Heart right ventricle (tissue), 16 donors: ENCODE results near the gene ATP4A. TPM values are rescaled to one million over a fixed set of nuclear protein-coding genes. Genes with fewer than 3 reads are reported as not detected.

Experiments used
- ATAC-seq, 8 donors: fragments of 200-7000 bp; cut with Tn5 transposase; one replicate each; pipeline ENCODE4 v1.9.1; 2020; ENCODE audit warnings: mild to moderate bottlenecking in 8 of 8, moderate library complexity in 8 of 8, moderate number of reproducible peaks in 1 of 8
- DNase-seq, 2 donors: peaks; one replicate each; pipeline ENCODE4 v3.0.0-alpha.2; 2020
- H3K27ac ChIP-seq, 10 donors: fragments of 200-600 bp; sonication (generic) in 2 of 10; one replicate each; pipeline versions ENCODE4 v1.5.0 to v1.8.0; 2020 to 2022; ENCODE audit warnings: mild to moderate bottlenecking in 3 of 10
- H3K27me3 ChIP-seq, 7 donors: fragments of 200-600 bp; one replicate each; pipeline ENCODE4 v1.8.0; 2021 to 2022; ENCODE audit warnings: mild to moderate bottlenecking in 2 of 7
- H3K36me3 ChIP-seq, 9 donors: fragments of 200-600 bp; sonication (generic) in 1 of 9; one replicate each; pipeline versions ENCODE4 v1.5.0 to v1.8.0; 2020 to 2022; ENCODE audit warnings: mild to moderate bottlenecking in 2 of 9
- H3K4me1 ChIP-seq, 9 donors: fragments of 200-600 bp; sonication (generic) in 1 of 9; one replicate each; pipeline versions ENCODE4 v1.5.0 to v1.8.0; 2020 to 2022; ENCODE audit warnings: mild to moderate bottlenecking in 4 of 9
- H3K4me3 ChIP-seq, 10 donors: fragments of 200-600 bp; sonication (generic) in 2 of 10; one replicate each; pipeline versions ENCODE4 v1.5.0 to v1.8.0; 2020 to 2022; ENCODE audit warnings: mild to moderate bottlenecking in 7 of 10, moderate library complexity in 2 of 10
- H3K9me3 ChIP-seq, 11 donors: fragments of 200-600 bp in 10 of 11; sonication (generic) in 2 of 11; one replicate each; pipeline versions ENCODE4 v1.5.0 to v1.8.0; 2013 to 2022; ENCODE audit warnings: mild to moderate bottlenecking in 2 of 11, control low read depth in 1 of 11, moderate library complexity in 1 of 11
- CTCF ChIP-seq, 9 donors: fragments of 200-600 bp; sonication (generic) in 2 of 9; IDR thresholded peaks; one replicate each; pipeline versions ENCODE4 v1.5.0 to v1.8.0; 2021 to 2022; ENCODE audit warnings: antibody characterized with exemption in 9 of 9, mild to moderate bottlenecking in 5 of 9, moderate library complexity in 1 of 9
- WGBS, 2 donors: extraction: QIAGEN DNeasy Blood & Tissue Kit; methylation state at CpG; one replicate each; pipeline ENCODE4 v1.1.7; 2013; ENCODE audit warnings: inconsistent platforms in 1 of 2; 5-methylcytosine and 5-hydroxymethylcytosine counted together
- intact Hi-C, 10 donors: fragments of 100-400 bp; cut with DNase I; formaldehyde crosslinking; loops; one replicate each; pipeline versions ENCODE4 v1.11.1 to v1.14.2; 2022
- polyA plus RNA-seq, 2 donors: library from polyadenylated mRNA; stranded (reverse); fragments of 200-250 nt; gene quantifications; one replicate each; pipeline ENCODE4 v1.2.3, GENCODE V29; 2013
- total RNA-seq, 10 donors: library from RNA; stranded (reverse); fragmentation: NEBNext Ultra II Directional in 3 of 10; extraction: Animal tissue kit (Norgen Biotek cat#: 25700) in 3 of 10; gene quantifications; one replicate each; pipeline versions ENCODE4 v1.2.1 to v1.2.4, GENCODE V29; 2021 to 2023
- donor health status: Arrhythmogenic right ventricular cardiomyopathy.
- donor health status: ischemic (EF 13 %, LVEDD 7.1; RV severe dilation, severe dysfunction).
- donor health status: healthy with polysubstance abuse.
- donor health status: DM: no; HTN: yes; CAD: no.
- donor health status: DM: no; HTN: no; CAD: no.
- donor health status: ischemic (EF 25% LVEDD 6.9; RV normal size, moderate dysfunction).
- donor health status: ischemic (EF 25% LVEDD 5.7; RV mildly dilated, moderate dysfunction).
- donor health status: healthy.
- donor health status: DM: yes; HTN: yes; CAD: no.
- donor health status: Ischemic cardiomyopathy.
- donor health status: ischemic (EF 35%, LVEDD 5.7; RV mildly dilated, moderate dysfunction).
- donor health status: nonischemic (EF 11% LVEDD 7.7; RV severe dilation, severe dysfunction).
- donor health status: DM: yes; HTN: yes; CAD: no.
- donor health status: PGD.
- donor health status: ischemic (EF 29% LVEDD 5.4; RV normal size, mild dysfunction).
- donor health status: nonischemic (EF 23%, LVEDD 6.1; RV moderate dilation, normal function).

ATP4A gene
- total and polyA plus RNA-seq, 12 donors: not detected

GRCh38 chr19:35517342-35517741, 46.1 kb downstream of the ATP4A start:
- DNase-seq (no peak), ATAC-seq (no peak)
- no peaks in the 10 kb centered on the region for H3K4me1 ChIP-seq
- H3K36me3 ChIP-seq: no peaks in the 10 kb centered on the region
- H3K27ac ChIP-seq: no peak overlapping the region
- no peaks in the 10 kb centered on the region for H3K9me3 ChIP-seq
- WGBS, 2 donors: 76 to 90% methylated on average over 2 of the region's 2 CpGs
- H3K27me3 ChIP-seq: peaks cover 0 to 33% (median 27%) of the 10 kb centered on the region in 7 donors
- intact Hi-C loops: no loop called here
- no peak for TF ChIP-seq CTCF (IDR thresholded peaks at IDR 0.05)
- H3K4me3 ChIP-seq: no peak overlapping the region

- ATAC-seq: no peak
- H3K36me3 ChIP-seq: no peaks in the 10 kb centered on the region
- no peaks in the 10 kb centered on the region for H3K9me3 ChIP-seq
- 85 to 99% methylated on average over 3 of the region's 3 CpGs for WGBS, 2 donors
- H3K27me3 ChIP-seq: peaks cover 0 to 43% (median 35%) of the 10 kb centered on the region in 7 donors
- no peaks in the 10 kb centered on the region for H3K4me1 ChIP-seq
- no peak for TF ChIP-seq CTCF (IDR thresholded peaks at IDR 0.05)
- intact Hi-C loops: no loop called here
- H3K4me3 ChIP-seq: no peak overlapping the region
- H3K27ac ChIP-seq: no peak overlapping the region
- DNase-seq: no peak
Observed at GRCh38 chr19:35516310-35516709, 47.1 kb downstream of the ATP4A start.

GRCh38 chr19:35514282-35514809, 49.1 kb downstream of the ATP4A start:
- H3K27me3 ChIP-seq: peaks cover 0 to 58% (median 48%) of the 10 kb centered on the region in 7 donors
- H3K27ac ChIP-seq: no peak overlapping the region
- no peak for TF ChIP-seq CTCF (IDR thresholded peaks at IDR 0.05)
- DNase-seq (no peak), ATAC-seq (no peak)
- no peak overlapping the region for H3K4me3 ChIP-seq
- H3K4me1 ChIP-seq: peaks cover 0 to 15% (median 13%) of the 10 kb centered on the region in 9 donors
- H3K36me3 ChIP-seq: no peaks in the 10 kb centered on the region
- WGBS, 2 donors: 31 to 35% methylated on average over 20 of the region's 20 CpGs
- H3K9me3 ChIP-seq: no peaks in the 10 kb centered on the region
- intact Hi-C loops: loop anchor here in 1 of 10 donors (5.0 kb wide), 1 partner anchor 203 kb away; the partner anchor contains the start of gene KMT2B

GRCh38 chr19:35513628-35514281, 49.7 kb downstream of the ATP4A start, which contains the start of gene DMKN:
Gene DMKN (minus strand): TSS chr19:35513649. CDS start chr19:35513475, 174 bp downstream.
- ATAC-seq: no peak
- Histone ChIP-seq H3K27ac (no peak within 1 kb of the TSS), H3K4me1 (peaks cover 0 to 17% (median 13%) of the 10 kb centered on the region in 9 donors), H3K4me3 (no peak within 1 kb of the TSS), H3K9me3 (no peaks in the 10 kb centered on the region), H3K36me3 (no peaks in the 10 kb centered on the region), H3K27me3 (peaks cover 0 to 64% (median 54%) of the 10 kb centered on the region in 7 donors)
- no peak for TF ChIP-seq CTCF (IDR thresholded peaks at IDR 0.05)
- 30 to 33% methylated on average over 15 of the region's 15 CpGs for WGBS, 2 donors
- intact Hi-C loops: loop anchor here in 1 of 10 donors (5.0 kb wide), 1 partner anchor 204 kb away; the partner anchor contains the start of gene KMT2B
- no peak for DNase-seq
